ENCODE results near the gene RAB6C. TPM values are rescaled to one million over a fixed set of nuclear protein-coding genes. Genes with fewer than 3 reads are reported as not detected.
"Not testable (repeated sequence)": the region's sequence is repeated elsewhere in the genome, so short reads cannot be mapped to it uniquely, and the experiment has no call there.

RAB6C gene
- 0.04 and 0.13 TPM in 2 replicates for total RNA-seq
- polyA plus RNA-seq, result not detected in 2 replicates

GRCh38 chr2:129979629-129980155, at the start of gene RAB6C:
Gene RAB6C, plus strand, starts transcription at chr2:129979666. Its CDS starts 450 bp downstream, at chr2:129980116.
- WGBS (ENCODE audit: low lambda C conversion rate, missing lambda C conversion rate), result 1% methylated on average over 52 of the region's 54 CpGs
- Histone ChIP-seq H2AFZ (peak within 1 kb of the TSS; percentile 93), H3K4me3 (peak within 1 kb of the TSS; percentile 52), H3K27ac (peak within 1 kb of the TSS; percentile 80), H3K27me3 (peaks cover 39% of the 10 kb centered on the region), H3K4me2 (peak within 1 kb of the TSS; percentile 98)
- peak; percentile 41 for DNase-seq (ENCODE audit: low spot score)
- H3K9me3 ChIP-seq (ENCODE audit: low read depth); H3K36me3 ChIP-seq (replicated peaks; ENCODE audit: insufficient read depth, low read depth); H4K20me1 ChIP-seq (ENCODE audit: insufficient read depth, poor library complexity, severe bottlenecking); H3K4me1 ChIP-seq (ENCODE audit: insufficient read depth); H3K79me2 ChIP-seq; H3K9me2 ChIP-seq (replicated peaks; ENCODE audit: insufficient read depth): not testable (repeated sequence)

GRCh38 chr2:129930451-129930850, 49.0 kb upstream of the RAB6C start:
- TF ChIP-seq CTCF (IDR thresholded peaks at IDR 0.05; ENCODE audit: poor library complexity) (no peak), EZH2phosphoT487 (IDR thresholded peaks at IDR 0.05; ENCODE audit: low read depth, severe bottlenecking, unreplicated experiment) (no peak), EZH2 (IDR thresholded peaks at IDR 0.05; ENCODE audit: borderline replicate concordance) (no peak)
- Histone ChIP-seq H3K9me3 (ENCODE audit: low read depth) (no peaks in the 10 kb centered on the region), H3K4me1 (ENCODE audit: insufficient read depth) (peaks cover 8% of the 10 kb centered on the region), H3K4me3 (no peak overlapping the region), H2AFZ (no peak overlapping the region), H3K79me2 (no peaks in the 10 kb centered on the region), H3K4me2 (no peak overlapping the region), H3K27me3 (peaks cover 7% of the 10 kb centered on the region), H3K9me2 (replicated peaks; ENCODE audit: insufficient read depth) (no peaks in the 10 kb centered on the region), H4K20me1 (ENCODE audit: insufficient read depth, poor library complexity, severe bottlenecking) (no peaks in the 10 kb centered on the region), H3K27ac (no peak overlapping the region), H3K36me3 (replicated peaks; ENCODE audit: insufficient read depth, low read depth) (no peaks in the 10 kb centered on the region)
- no peak for DNase-seq (ENCODE audit: low spot score)
- 68% methylated on average over 6 of the region's 6 CpGs for WGBS (ENCODE audit: low lambda C conversion rate, missing lambda C conversion rate)

GRCh38 chr2:129933387-129933786, 46.1 kb upstream of the RAB6C start:
- H3K4me2 ChIP-seq, result peak overlapping the region; percentile 85
- not testable (repeated sequence) for H2AFZ ChIP-seq; H3K27me3 ChIP-seq; H3K36me3 ChIP-seq (replicated peaks; ENCODE audit: insufficient read depth, low read depth); H3K4me3 ChIP-seq; H3K4me1 ChIP-seq (ENCODE audit: insufficient read depth); DNase-seq (ENCODE audit: low spot score); H3K9me2 ChIP-seq (replicated peaks; ENCODE audit: insufficient read depth); H4K20me1 ChIP-seq (ENCODE audit: insufficient read depth, poor library complexity, severe bottlenecking); H3K27ac ChIP-seq; H3K79me2 ChIP-seq; H3K9me3 ChIP-seq (ENCODE audit: low read depth)
- WGBS (ENCODE audit: low lambda C conversion rate, missing lambda C conversion rate), result 43% methylated on average over 8 of the region's 8 CpGs

GRCh38 chr2:129934044-129934822, 45.2 kb upstream of the RAB6C start:
- no peaks in the 10 kb centered on the region for H3K79me2 ChIP-seq
- peak overlapping the region; percentile 68 for H2AFZ ChIP-seq
- H3K36me3 ChIP-seq (replicated peaks; ENCODE audit: insufficient read depth, low read depth), result no peaks in the 10 kb centered on the region
- H3K9me2 ChIP-seq (replicated peaks; ENCODE audit: insufficient read depth), result no peaks in the 10 kb centered on the region
- no peak for DNase-seq (ENCODE audit: low spot score)
- H3K27ac ChIP-seq, result no peak overlapping the region
- no peaks in the 10 kb centered on the region for H4K20me1 ChIP-seq (ENCODE audit: insufficient read depth, poor library complexity, severe bottlenecking)
- WGBS (ENCODE audit: low lambda C conversion rate, missing lambda C conversion rate), result 10% methylated on average over 36 of the region's 41 CpGs
- TF ChIP-seq EZH2 (IDR thresholded peaks at IDR 0.05; ENCODE audit: borderline replicate concordance), result no peak
- TF ChIP-seq EZH2phosphoT487 (IDR thresholded peaks at IDR 0.05; ENCODE audit: low read depth, severe bottlenecking, unreplicated experiment), result no peak
- no peak for TF ChIP-seq CTCF (IDR thresholded peaks at IDR 0.05; ENCODE audit: poor library complexity)
- H3K27me3 ChIP-seq, result peaks cover 7% of the 10 kb centered on the region
- H3K4me2 ChIP-seq, result peak overlapping the region; percentile 85
- H3K4me3 ChIP-seq, result no peak overlapping the region
- peaks cover 8% of the 10 kb centered on the region for H3K4me1 ChIP-seq (ENCODE audit: insufficient read depth)
- H3K9me3 ChIP-seq (ENCODE audit: low read depth), result no peaks in the 10 kb centered on the region
